Measurements from ENCODE around the gene YBEY.

The YBEY gene

GRCh38 chr21:46245213-46245915, 40.8 kb upstream of the YBEY start:
- no peak for TF ChIP-seq CTCF (IDR thresholded peaks at IDR 0.05; ENCODE audit: extremely low read depth, missing control alignments)
- no peak for DNase-seq (ENCODE audit: low spot score)

- no peak for DNase-seq (ENCODE audit: low spot score)
- TF ChIP-seq CTCF (IDR thresholded peaks at IDR 0.05; ENCODE audit: extremely low read depth, missing control alignments), result no peak
Observed at GRCh38 chr21:46246345-46246744, 39.8 kb upstream of the YBEY start.

GRCh38 chr21:46247699-46248421, 38.3 kb upstream of the YBEY start:
- TF ChIP-seq CTCF (IDR thresholded peaks at IDR 0.05; ENCODE audit: extremely low read depth, missing control alignments), result no peak
- DNase-seq (ENCODE audit: low spot score), result no peak

GRCh38 chr21:46248422-46248782, 37.7 kb upstream of the YBEY start:
- no peak for TF ChIP-seq CTCF (IDR thresholded peaks at IDR 0.05; ENCODE audit: extremely low read depth, missing control alignments)
- DNase-seq (ENCODE audit: low spot score), result no peak

GRCh38 chr21:46248827-46249226, 37.3 kb upstream of the YBEY start:
- no peak for DNase-seq (ENCODE audit: low spot score)
- TF ChIP-seq CTCF (IDR thresholded peaks at IDR 0.05; ENCODE audit: extremely low read depth, missing control alignments), result no peak

- no peak for DNase-seq (ENCODE audit: low spot score)
- no peak for TF ChIP-seq CTCF (IDR thresholded peaks at IDR 0.05; ENCODE audit: extremely low read depth, missing control alignments)
Observed at GRCh38 chr21:46250146-46250725, 35.9 kb upstream of the YBEY start.

- no peak for DNase-seq (ENCODE audit: low spot score)
- no peak for TF ChIP-seq CTCF (IDR thresholded peaks at IDR 0.05; ENCODE audit: extremely low read depth, missing control alignments)
Observed at GRCh38 chr21:46252840-46253239, 33.3 kb upstream of the YBEY start.
